T-cell (primary cell): Measurements from ENCODE around the gene SLC2A9. TPM values are rescaled to one million over a fixed set of nuclear protein-coding genes. Genes with fewer than 3 reads are reported as not detected.

Experiments used
- ATAC-seq, 4 experiments: fragments of 200-7000 bp in 3 of 4; fragments of 150-1000 bp in 1 of 4; cut with Tn5 transposase; replicated peaks in 1 of 4; 1 replicate in 3 of 4; 2 replicates in 1 of 4; pipeline ENCODE4 v1.10.0; 2021; ENCODE audit warnings: moderate library complexity in 3 of 4, mild to moderate bottlenecking in 2 of 4, moderate number of reproducible peaks in 1 of 4
- CTCF ChIA-PET, 2 donors: fragments of 300-600 bp; sonication (Branson Sonifier 250); formaldehyde crosslinking; loops; one replicate each; lab custom pipeline; 2022; ENCODE audit warnings: antibody characterized with exemption in 2 of 2; lab: Charles Lee
- POLR2A ChIA-PET, 2 donors: fragments of 300-600 bp; sonication (Branson Sonifier 250); formaldehyde crosslinking; loops; one replicate each; lab custom pipeline; 2022; ENCODE audit warnings: antibody characterized with exemption in 2 of 2; lab: Charles Lee
- DNase-seq, 35 experiments: peaks; one replicate each; pipeline versions ENCODE4 v3.0.0 to v3.0.0-alpha.2; 2013 to 2023
- H3K27ac ChIP-seq: one replicate; pipeline ENCODE4 v1.5.1; 2013; ENCODE audit warnings: low read length
- H3K27me3 ChIP-seq, 2 experiments: replicated peaks in 1 of 2; 1 replicate in 1 of 2; 2 replicates in 1 of 2; pipeline versions ENCODE4 v1.6.1 to v1.7.0; 2013; ENCODE audit warnings: low read length in 1 of 2, mixed read lengths in 1 of 2; ENCODE audit not compliant: control insufficient read depth in 2 of 2, insufficient read depth in 2 of 2; ENCODE audit errors: extremely low read depth in 1 of 2
- H3K36me3 ChIP-seq, 2 donors: 1 replicate in 1 of 2; 2 replicates in 1 of 2; pipeline versions ENCODE4 v1.6.1 to v1.7.0; 2013; ENCODE audit warnings: low read length in 1 of 2; ENCODE audit not compliant: control insufficient read depth in 2 of 2, insufficient read depth in 1 of 2; ENCODE audit errors: extremely low read depth in 1 of 2
- H3K4me1 ChIP-seq, 2 experiments: 1 replicate in 1 of 2; 2 replicates in 1 of 2; pipeline versions ENCODE4 v1.6.1 to v1.7.0; 2013; ENCODE audit warnings: low read length in 2 of 2, mixed read lengths in 1 of 2; ENCODE audit not compliant: insufficient read depth in 2 of 2, control insufficient read depth in 1 of 2; ENCODE audit errors: extremely low read depth in 1 of 2
- H3K4me3 ChIP-seq, 2 donors: 1 replicate in 1 of 2; 2 replicates in 1 of 2; pipeline versions ENCODE4 v1.5.1 to v1.7.0; 2013; ENCODE audit warnings: mild to moderate bottlenecking in 2 of 2, low read length in 1 of 2, moderate library complexity in 1 of 2; ENCODE audit not compliant: control insufficient read depth in 1 of 2; ENCODE audit errors: extremely low read depth in 1 of 2
- H3K9me3 ChIP-seq: 2 replicates; pipeline ENCODE4 v1.7.0; 2013
- H3K27ac Mint-ChIP-seq, 2 donors: one replicate each; pipeline ENCODE4 v1.8.0; 2020 to 2021; ENCODE audit warnings: mild to moderate bottlenecking in 2 of 2, mixed read lengths in 2 of 2
- H3K27me3 Mint-ChIP-seq, 2 donors: one replicate each; pipeline ENCODE4 v1.8.0; 2021 to 2022; ENCODE audit warnings: mixed read lengths in 2 of 2
- H3K36me3 Mint-ChIP-seq: one replicate; pipeline ENCODE4 v1.8.0; 2021; ENCODE audit warnings: mixed read lengths
- H3K4me1 Mint-ChIP-seq, 3 donors: one replicate each; pipeline ENCODE4 v1.8.0; 2020 to 2022; ENCODE audit warnings: mixed read lengths in 3 of 3, mild to moderate bottlenecking in 1 of 3
- H3K4me3 Mint-ChIP-seq, 3 donors: one replicate each; pipeline ENCODE4 v1.8.0; 2020 to 2022; ENCODE audit warnings: mild to moderate bottlenecking in 3 of 3, mixed read lengths in 3 of 3, moderate library complexity in 3 of 3
- H3K9me3 Mint-ChIP-seq, 3 donors: one replicate each; pipeline ENCODE4 v1.8.0; 2020 to 2022; ENCODE audit warnings: mixed read lengths in 3 of 3
- WGBS: methylation state at CpG from one replicate; pipeline ENCODE4 v1.1.5; 2013; ENCODE audit warnings: missing lambda C conversion rate; ENCODE audit not compliant: insufficient coverage; 5-methylcytosine and 5-hydroxymethylcytosine counted together
- total RNA-seq, 35 experiments: library from RNA in 6 of 35; stranded (reverse) in 6 of 35; fragments of 120-200 nt in 1 of 35; gene quantifications; one replicate each; pipeline versions ENCODE4 v1.2.1 to v1.2.4 and lab custom pipeline; 2013 to 2026

Gene SLC2A9
- total RNA-seq, 5 donors from 2014 or later (not counting 1 experiment from before 2014, with no cell fraction given), result 3.0 to 5.2 (median 4.4) TPM

DNA sequence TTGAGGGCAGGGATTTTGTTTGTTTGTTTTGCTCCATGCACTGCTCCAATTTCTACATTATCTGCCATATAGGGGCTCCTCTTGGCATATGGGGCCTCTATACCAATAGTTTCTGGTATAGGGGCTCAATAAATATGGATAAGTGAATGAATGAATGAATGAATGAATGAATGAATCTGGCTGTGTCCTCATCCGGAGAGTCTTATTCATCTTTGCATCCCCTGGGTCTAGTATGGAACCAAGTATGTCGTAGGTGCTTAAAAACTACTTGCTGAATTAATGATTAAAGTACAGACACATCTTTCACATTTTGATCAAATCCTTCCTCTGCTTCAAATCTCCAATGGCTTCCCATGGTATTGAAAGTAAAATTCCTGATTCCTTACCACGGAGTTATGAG, 159.7 kb downstream of the SLC2A9 start:
- Mint-ChIP-seq H3K9me3 (peaks cover 0 to 9% (median 2%) of the 10 kb centered on the region in 3 donors), H3K27me3 (no peaks in the 10 kb centered on the region), H3K4me3 (no peak overlapping the region), H3K4me1 (no peaks in the 10 kb centered on the region), H3K27ac (no peak overlapping the region), H3K36me3 (no peaks in the 10 kb centered on the region)
- Histone ChIP-seq H3K4me1 (no peaks in the 10 kb centered on the region), H3K36me3 (no peaks in the 10 kb centered on the region), H3K9me3 (no peaks in the 10 kb centered on the region), H3K27ac (no peak overlapping the region), H3K4me3 (no peak overlapping the region), H3K27me3 (peaks cover 0 to 2% of the 10 kb centered on the region in 2 experiments)
- CTCF ChIA-PET, result no interaction called here
- no peak for DNase-seq
- POLR2A ChIA-PET, result no interaction called here
- no peak for ATAC-seq
- WGBS, result no CpG with 5 or more reads among the region's 3 CpGs

DNA sequence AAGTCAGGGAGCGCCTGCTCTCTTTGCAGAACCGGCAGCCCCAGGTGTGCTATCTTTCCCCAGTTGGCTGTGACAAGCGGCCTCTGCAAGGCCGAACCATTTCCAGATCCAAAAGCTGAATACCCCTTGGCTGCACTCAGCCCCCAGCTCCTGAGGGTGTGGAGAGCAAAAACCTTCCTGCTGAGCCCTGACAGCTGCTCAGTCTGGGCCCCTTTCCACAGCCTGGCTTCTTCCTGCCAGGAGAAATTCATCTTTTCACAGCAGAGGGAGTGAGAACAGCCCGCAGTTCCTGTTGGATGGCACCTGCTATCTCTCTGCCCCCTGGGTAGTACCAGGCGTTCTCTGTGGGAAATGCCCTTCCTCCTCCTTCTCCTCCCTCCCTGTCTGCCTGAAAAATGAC, 161.5 kb downstream of the SLC2A9 start:
- H3K4me1 ChIP-seq, result no peaks in the 10 kb centered on the region
- ATAC-seq, result no peak
- H3K27me3 Mint-ChIP-seq, result no peaks in the 10 kb centered on the region
- no peak overlapping the region for H3K27ac Mint-ChIP-seq
- H3K9me3 Mint-ChIP-seq, result peaks cover 8 to 18% (median 9%) of the 10 kb centered on the region in 3 donors
- H3K9me3 ChIP-seq, result no peaks in the 10 kb centered on the region
- no peaks in the 10 kb centered on the region for H3K36me3 ChIP-seq
- H3K27me3 ChIP-seq, result peaks cover 0 to 2% of the 10 kb centered on the region in 2 experiments
- H3K4me3 Mint-ChIP-seq, result no peak overlapping the region
- ChIA-PET POLR2A (no interaction called here), CTCF (no interaction called here)
- no peaks in the 10 kb centered on the region for H3K36me3 Mint-ChIP-seq
- no peak overlapping the region for H3K4me3 ChIP-seq
- H3K4me1 Mint-ChIP-seq, result no peaks in the 10 kb centered on the region
- 82% methylated on average over 5 of the region's 6 CpGs for WGBS
- DNase-seq, result no peak
- no peak overlapping the region for H3K27ac ChIP-seq

DNA sequence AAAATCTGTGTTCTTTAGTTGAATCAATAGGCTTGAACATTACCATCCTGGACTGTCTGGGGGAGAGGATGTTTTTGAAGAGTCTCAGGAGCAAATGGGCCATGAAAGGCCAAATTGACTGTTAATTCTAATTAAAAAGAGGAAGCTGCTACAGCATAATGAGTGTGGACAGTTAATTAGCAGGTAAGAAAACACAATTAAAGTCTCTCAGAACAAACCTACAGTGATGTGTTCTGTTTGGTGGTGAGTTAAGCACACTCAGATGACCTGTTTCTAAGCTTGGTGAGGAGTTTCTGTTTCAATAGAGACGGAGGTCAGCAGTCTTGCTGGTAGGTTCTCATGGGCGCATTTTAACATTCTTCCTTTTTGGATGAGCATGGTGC, 171.8 kb downstream of the SLC2A9 start:
- Histone ChIP-seq H3K27me3 (peaks cover 0 to 12% of the 10 kb centered on the region in 2 experiments), H3K4me3 (no peak overlapping the region), H3K4me1 (no peaks in the 10 kb centered on the region), H3K27ac (no peak overlapping the region), H3K9me3 (no peaks in the 10 kb centered on the region), H3K36me3 (no peaks in the 10 kb centered on the region)
- ChIA-PET POLR2A (no interaction called here), CTCF (no interaction called here)
- H3K36me3 Mint-ChIP-seq, result no peaks in the 10 kb centered on the region
- H3K27ac Mint-ChIP-seq, result no peak overlapping the region
- DNase-seq (no peak), ATAC-seq (no peak)
- WGBS, result 86% methylated on average over 2 of the region's 2 CpGs
- H3K9me3 Mint-ChIP-seq, result peaks cover 3 to 5% (median 3%) of the 10 kb centered on the region in 3 donors
- H3K4me1 Mint-ChIP-seq, result no peaks in the 10 kb centered on the region
- peaks cover 9 to 18% of the 10 kb centered on the region in 2 donors for H3K27me3 Mint-ChIP-seq
- H3K4me3 Mint-ChIP-seq, result no peak overlapping the region

DNA sequence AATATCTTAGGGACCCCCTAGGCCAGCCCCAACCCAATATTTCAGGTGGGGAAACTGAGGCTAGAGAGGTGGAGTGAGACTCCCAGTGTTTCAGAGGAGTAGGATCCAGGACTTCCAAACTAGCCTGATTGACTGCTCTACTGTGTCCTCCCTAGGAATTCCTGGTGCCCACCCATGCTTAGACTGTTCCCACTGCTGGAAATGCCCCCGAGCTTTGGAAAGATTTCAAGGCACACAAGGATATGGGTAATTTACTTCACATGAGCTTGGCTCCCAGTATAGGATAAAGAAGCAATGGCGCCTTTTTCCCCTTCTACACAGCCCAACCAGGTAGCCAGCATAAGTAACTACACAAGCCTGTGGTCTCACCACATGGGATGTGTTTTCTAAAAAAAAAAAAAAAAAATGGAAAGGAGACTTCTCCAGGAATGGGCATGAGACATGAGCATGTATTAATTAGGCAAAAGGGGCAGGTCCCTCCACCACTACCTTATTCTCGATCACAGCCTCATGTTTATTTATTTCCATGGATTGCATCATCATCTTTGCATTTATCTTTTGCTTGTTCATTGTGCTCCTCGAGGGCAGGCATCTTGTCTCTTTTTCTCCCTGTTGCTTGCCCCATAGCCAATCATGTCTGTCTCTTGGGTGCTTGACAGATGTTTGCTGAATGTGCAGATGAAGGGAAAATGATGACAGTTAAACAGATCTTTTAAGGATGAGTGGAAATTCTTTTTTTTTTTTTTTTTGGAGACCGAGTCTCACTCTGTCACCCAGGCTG, 173.1 kb downstream of the SLC2A9 start:
- no peaks in the 10 kb centered on the region for H3K9me3 ChIP-seq
- H3K4me1 ChIP-seq, result no peaks in the 10 kb centered on the region
- no peak overlapping the region for H3K27ac ChIP-seq
- 60% methylated on average over 1 of the region's 5 CpGs for WGBS
- no peaks in the 10 kb centered on the region for H3K36me3 ChIP-seq
- H3K27me3 ChIP-seq, result peaks cover 0 to 12% of the 10 kb centered on the region in 2 experiments
- Mint-ChIP-seq H3K27ac (no peak overlapping the region), H3K4me3 (no peak overlapping the region), H3K36me3 (no peaks in the 10 kb centered on the region), H3K4me1 (no peaks in the 10 kb centered on the region), H3K9me3 (peaks cover 0 to 8% (median 3%) of the 10 kb centered on the region in 3 donors), H3K27me3 (peaks cover 9 to 21% of the 10 kb centered on the region in 2 donors)
- DNase-seq, result no peak
- POLR2A ChIA-PET, result no interaction called here
- H3K4me3 ChIP-seq, result no peak overlapping the region
- no peak for ATAC-seq
- CTCF ChIA-PET, result no interaction called here

DNA sequence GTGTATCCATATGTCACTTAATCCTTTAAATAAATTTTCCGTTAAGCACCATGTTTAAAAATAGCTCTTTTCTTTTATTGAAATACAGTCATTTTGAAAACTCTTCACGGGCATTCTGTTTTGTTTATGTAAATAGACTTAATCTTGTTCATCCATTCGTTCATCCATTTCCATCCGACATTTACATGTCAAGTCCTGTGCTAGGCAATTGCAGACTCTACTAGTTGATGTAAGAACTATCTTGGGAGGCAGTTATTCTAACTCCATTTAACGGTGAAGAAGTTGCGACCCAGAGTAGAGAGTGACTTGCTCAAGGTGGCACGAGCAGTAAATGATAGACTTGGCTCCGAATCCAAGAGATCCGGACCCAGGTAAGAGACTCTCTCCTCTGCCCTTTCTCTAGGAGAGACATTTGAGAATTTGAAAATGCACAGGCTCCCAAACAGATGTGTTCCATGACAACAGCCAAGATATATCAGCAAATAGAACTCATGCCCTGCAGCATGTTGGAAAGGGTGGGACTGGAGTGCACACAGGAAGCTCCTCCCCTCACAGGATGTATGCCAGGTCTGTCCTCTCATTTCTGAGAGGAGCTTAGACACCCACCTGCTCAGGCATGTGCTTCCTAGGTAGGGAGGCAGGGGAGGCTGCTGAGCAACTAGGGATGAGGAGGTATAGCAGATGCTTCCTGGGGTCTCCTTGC, 175.4 kb downstream of the SLC2A9 start:
- POLR2A ChIA-PET, result no interaction called here
- no peak overlapping the region for H3K27ac Mint-ChIP-seq
- H3K9me3 ChIP-seq, result peaks cover 2% of the 10 kb centered on the region
- H3K27ac ChIP-seq, result no peak overlapping the region
- H3K27me3 ChIP-seq, result peaks cover 0 to 12% of the 10 kb centered on the region in 2 experiments
- peaks cover 10 to 17% (median 15%) of the 10 kb centered on the region in 3 donors for H3K9me3 Mint-ChIP-seq
- H3K4me3 ChIP-seq, result no peak overlapping the region
- no peak for DNase-seq
- H3K4me1 ChIP-seq, result no peaks in the 10 kb centered on the region
- H3K36me3 ChIP-seq, result no peaks in the 10 kb centered on the region
- H3K27me3 Mint-ChIP-seq, result peaks cover 5 to 22% of the 10 kb centered on the region in 2 donors
- WGBS, result 80% methylated on average over 2 of the region's 9 CpGs
- no peak for ATAC-seq
- no peaks in the 10 kb centered on the region for H3K36me3 Mint-ChIP-seq
- H3K4me3 Mint-ChIP-seq, result no peak overlapping the region
- no peaks in the 10 kb centered on the region for H3K4me1 Mint-ChIP-seq
- CTCF ChIA-PET, result no interaction called here

DNA sequence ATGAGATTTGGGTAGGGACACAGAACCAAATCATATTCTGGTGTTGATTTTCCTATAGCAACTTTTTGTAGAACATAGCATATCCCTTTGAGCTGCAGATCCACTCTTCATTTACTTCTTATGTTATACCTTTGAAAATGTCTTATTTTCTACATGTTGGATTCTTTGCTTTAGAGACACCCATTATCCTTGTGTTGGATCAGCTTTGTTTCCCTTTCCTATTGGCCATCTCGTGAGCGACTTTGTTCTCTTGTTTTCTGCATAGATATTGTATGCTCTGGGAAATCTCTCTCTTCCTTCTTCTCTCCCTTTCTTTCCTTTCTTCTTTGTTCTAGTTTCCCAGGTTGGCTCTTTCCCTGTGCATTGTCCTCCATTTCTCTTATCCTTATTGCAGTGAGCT, 180.2 kb downstream of the SLC2A9 start:
- Mint-ChIP-seq H3K9me3 (peaks cover 15 to 29% (median 19%) of the 10 kb centered on the region in 3 donors), H3K27me3 (peaks cover 2 to 9% of the 10 kb centered on the region in 2 donors), H3K36me3 (no peaks in the 10 kb centered on the region), H3K4me3 (no peak overlapping the region), H3K27ac (no peak overlapping the region), H3K4me1 (no peaks in the 10 kb centered on the region)
- Histone ChIP-seq H3K36me3 (no peaks in the 10 kb centered on the region), H3K27ac (no peak overlapping the region), H3K9me3 (peaks cover 3% of the 10 kb centered on the region), H3K4me1 (no peaks in the 10 kb centered on the region), H3K27me3 (peaks cover 0 to under 1% of the 10 kb centered on the region in 2 experiments), H3K4me3 (no peak overlapping the region)
- POLR2A ChIA-PET, result no interaction called here
- CTCF ChIA-PET, result no interaction called here
- DNase-seq (no peak), ATAC-seq (no peak)
- WGBS, result no CpG with 5 or more reads among the region's 2 CpGs
